CD14-positive monocyte (primary cell): ENCODE data around the gene PKNOX2. TPM values are rescaled to one million over a fixed set of nuclear protein-coding genes. Genes with fewer than 3 reads are reported as not detected.

Experiments used
- DNase-seq, 3 donors: peaks; one replicate each; pipeline ENCODE4 v3.0.0-alpha.2; 2011 to 2022
- H2AFZ ChIP-seq: 2 replicates; pipeline ENCODE4 v1.6.0; 2012; ENCODE audit warnings: mild to moderate bottlenecking, low read depth, low read length, inconsistent platforms; ENCODE audit not compliant: insufficient read depth, poor library complexity, severe bottlenecking
- H3K27ac ChIP-seq, 2 donors: 1 replicate in 1 of 2; 2 replicates in 1 of 2; pipeline ENCODE4 v1.5.1; 2012 to 2013; ENCODE audit warnings: low read length in 2 of 2, control low read depth in 1 of 2, inconsistent platforms in 1 of 2, low read depth in 1 of 2, mild to moderate bottlenecking in 1 of 2
- H3K27me3 ChIP-seq, 2 donors: one replicate each; pipeline versions ENCODE4 v1.6.0 to v1.6.1; 2011 to 2013; ENCODE audit warnings: low read length in 2 of 2; ENCODE audit not compliant: control insufficient read depth in 2 of 2, insufficient read depth in 2 of 2
- H3K36me3 ChIP-seq, 2 donors: replicated peaks in 1 of 2; 1 replicate in 1 of 2; 2 replicates in 1 of 2; pipeline versions ENCODE4 v1.5.1 to v1.6.1; 2012 to 2013; ENCODE audit warnings: low read length in 2 of 2, control low read depth in 1 of 2, inconsistent platforms in 1 of 2, mild to moderate bottlenecking in 1 of 2; ENCODE audit not compliant: insufficient read depth in 2 of 2, control insufficient read depth in 1 of 2
- H3K4me1 ChIP-seq, 2 donors: 1 replicate in 1 of 2; 2 replicates in 1 of 2; pipeline versions ENCODE4 v1.5.1 to v1.6.1; 2012 to 2013; ENCODE audit warnings: low read length in 2 of 2, control low read depth in 1 of 2, inconsistent platforms in 1 of 2, mild to moderate bottlenecking in 1 of 2, moderate library complexity in 1 of 2; ENCODE audit not compliant: insufficient read depth in 2 of 2, control insufficient read depth in 1 of 2
- H3K4me2 ChIP-seq: replicated peaks from 2 replicates; pipeline ENCODE3; 2012; ENCODE audit warnings: low read length, moderate library complexity, mild to moderate bottlenecking; ENCODE audit not compliant: poor library complexity, severe bottlenecking; ENCODE audit errors: extremely low read depth
- H3K4me3 ChIP-seq, 3 experiments: fragments of 200-600 bp in 1 of 3; sonication (generic) in 1 of 3; replicated peaks in 1 of 3; 1 replicate in 2 of 3; 2 replicates in 1 of 3; pipeline ENCODE4 v1.5.1; 2011 to 2013; ENCODE audit warnings: low read length in 3 of 3, mild to moderate bottlenecking in 3 of 3, control low read depth in 2 of 3, low read depth in 2 of 3, inconsistent platforms in 1 of 3, moderate library complexity in 1 of 3
- H3K79me2 ChIP-seq: 2 replicates; pipeline ENCODE4 v1.6.0; 2012; ENCODE audit warnings: mild to moderate bottlenecking, control low read depth, inconsistent platforms, low read length, moderate library complexity; ENCODE audit not compliant: insufficient read depth
- H3K9ac ChIP-seq: 2 replicates; pipeline ENCODE4 v1.6.0; 2017; ENCODE audit warnings: low read length, mild to moderate bottlenecking; ENCODE audit not compliant: insufficient read depth, poor library complexity, severe bottlenecking
- H3K9me3 ChIP-seq, 2 donors: replicated peaks in 1 of 2; 1 replicate in 1 of 2; 2 replicates in 1 of 2; pipeline versions ENCODE4 v1.5.1 to v1.6.1; 2012 to 2013; ENCODE audit warnings: low read length in 2 of 2, control low read depth in 1 of 2; ENCODE audit not compliant: control insufficient read depth in 1 of 2, insufficient read depth in 1 of 2
- H4K20me1 ChIP-seq: 2 replicates; pipeline ENCODE4 v1.6.0; 2012; ENCODE audit warnings: mild to moderate bottlenecking, low read length, control low read depth, moderate library complexity; ENCODE audit not compliant: insufficient read depth
- H3K27ac Mint-ChIP-seq, 7 donors: one replicate each; pipeline ENCODE4 v1.8.0; 2020; ENCODE audit warnings: mild to moderate bottlenecking in 7 of 7, mixed read lengths in 7 of 7, moderate library complexity in 6 of 7, inconsistent platforms in 2 of 7
- H3K27me3 Mint-ChIP-seq, 3 donors: one replicate each; pipeline ENCODE4 v1.8.0; 2021 to 2022; ENCODE audit warnings: low read depth in 3 of 3, mild to moderate bottlenecking in 3 of 3, mixed read lengths in 3 of 3, moderate library complexity in 3 of 3, inconsistent platforms in 1 of 3
- H3K36me3 Mint-ChIP-seq, 2 donors: one replicate each; pipeline ENCODE4 v1.8.0; 2020; ENCODE audit warnings: mixed read lengths in 2 of 2, inconsistent platforms in 1 of 2, mild to moderate bottlenecking in 1 of 2
- H3K4me1 Mint-ChIP-seq: one replicate; pipeline ENCODE4 v1.8.0; 2020; ENCODE audit warnings: mild to moderate bottlenecking, mixed read lengths
- H3K4me3 Mint-ChIP-seq, 2 donors: one replicate each; pipeline ENCODE4 v1.8.0; 2020; ENCODE audit warnings: mild to moderate bottlenecking in 2 of 2, mixed read lengths in 2 of 2, moderate library complexity in 1 of 2
- H3K9me3 Mint-ChIP-seq, 7 donors: one replicate each; pipeline ENCODE4 v1.8.0; 2020 to 2022; ENCODE audit warnings: mixed read lengths in 7 of 7, mild to moderate bottlenecking in 6 of 7, moderate library complexity in 6 of 7, inconsistent platforms in 2 of 7
- CTCF ChIP-seq: fragments of 200-600 bp; IDR thresholded peaks from one replicate; pipeline ENCODE4 v1.8.0; 2022; ENCODE audit warnings: antibody characterized with exemption, mild to moderate bottlenecking
- WGBS: methylation state at CpG from one replicate; pipeline ENCODE4 v1.1.5; 2013; ENCODE audit warnings: missing lambda C conversion rate; ENCODE audit not compliant: insufficient coverage; 5-methylcytosine and 5-hydroxymethylcytosine counted together
- intact Hi-C, 2 donors: fragments of 100-400 bp; cut with micrococcal nuclease; formaldehyde crosslinking; loops; one replicate each; pipeline versions ENCODE4 v1.15.0 to v1.15.1; 2023
- polyA plus RNA-seq, 3 donors: library from polyadenylated mRNA; depleted of rRNA in 1 of 3; unstranded in 2 of 3; stranded (reverse) in 1 of 3; fragments of 300-500 nt in 2 of 3; fragments of >200 nt in 1 of 3; fragmentation: Illumina TruSeq in 2 of 3; gene quantifications; 1 replicate in 2 of 3; 2 replicates in 1 of 3; pipeline ENCODE4 v1.2.3, GENCODE V29; 2012 to 2021

The PKNOX2 gene
- polyA plus RNA-seq, 3 donors: not detected

DNA sequence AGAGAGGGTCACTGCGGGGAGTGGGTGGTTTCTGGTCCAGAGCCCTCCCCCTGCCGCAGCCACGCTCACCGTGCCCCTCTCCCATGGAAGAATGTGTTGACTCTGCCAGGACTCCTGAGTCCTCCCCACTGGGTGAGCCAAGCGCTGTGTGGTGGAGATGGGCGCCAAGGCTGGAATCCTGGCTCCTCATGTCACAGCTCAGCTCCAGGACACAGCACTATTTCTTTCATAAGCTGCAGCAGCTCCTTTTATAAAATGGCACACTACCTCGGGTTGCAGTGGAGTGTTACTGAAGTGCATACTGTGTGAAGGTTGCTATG lies 247.6 kb downstream of the PKNOX2 start:
- Histone ChIP-seq H3K36me3 (no peaks in the 10 kb centered on the region), H3K9ac (no peak overlapping the region), H3K27ac (no peak overlapping the region), H3K79me2 (no peaks in the 10 kb centered on the region), H3K4me3 (no peak overlapping the region), H3K27me3 (peaks cover 0 to 1% of the 10 kb centered on the region in 2 donors), H3K9me3 (no peaks in the 10 kb centered on the region), H2AFZ (no peak overlapping the region), H4K20me1 (no peaks in the 10 kb centered on the region), H3K4me2 (no peak overlapping the region), H3K4me1 (no peaks in the 10 kb centered on the region)
- H3K27ac Mint-ChIP-seq: no peak overlapping the region
- peaks cover 0 to 2% (median 0%) of the 10 kb centered on the region in 7 donors for H3K9me3 Mint-ChIP-seq
- no peak for TF ChIP-seq CTCF
- 96% methylated on average over 4 of the region's 7 CpGs for WGBS
- H3K36me3 Mint-ChIP-seq: no peaks in the 10 kb centered on the region
- peaks cover 7 to 30% (median 14%) of the 10 kb centered on the region in 3 donors for H3K27me3 Mint-ChIP-seq
- intact Hi-C loops: no loop called here
- H3K4me3 Mint-ChIP-seq: no peak overlapping the region
- DNase-seq: no peak
- no peaks in the 10 kb centered on the region for H3K4me1 Mint-ChIP-seq

GRCh38 chr11:125412509-125412908 lies 248.0 kb downstream of the PKNOX2 start:
- Histone ChIP-seq H3K27ac (no peak overlapping the region), H2AFZ (no peak overlapping the region), H3K4me3 (no peak overlapping the region), H3K79me2 (no peaks in the 10 kb centered on the region), H3K36me3 (no peaks in the 10 kb centered on the region), H3K9me3 (no peaks in the 10 kb centered on the region), H3K4me1 (no peaks in the 10 kb centered on the region), H3K9ac (no peak overlapping the region), H3K4me2 (no peak overlapping the region), H4K20me1 (no peaks in the 10 kb centered on the region), H3K27me3 (no peaks in the 10 kb centered on the region)
- H3K27me3 Mint-ChIP-seq: peaks cover 7 to 30% (median 10%) of the 10 kb centered on the region in 3 donors
- no peaks in the 10 kb centered on the region for H3K4me1 Mint-ChIP-seq
- H3K4me3 Mint-ChIP-seq: no peak overlapping the region
- no peak for TF ChIP-seq CTCF
- no peak for DNase-seq
- H3K9me3 Mint-ChIP-seq: peaks cover 0 to 2% (median 0%) of the 10 kb centered on the region in 7 donors
- WGBS: 71% methylated on average over 2 of the region's 7 CpGs
- no peak overlapping the region for H3K27ac Mint-ChIP-seq
- H3K36me3 Mint-ChIP-seq: no peaks in the 10 kb centered on the region
- intact Hi-C loops: no loop called here
